NCI-H526 (cell line): Measurements from ENCODE around the gene DOLPP1.
A peak's percentile ranks its signal among the peaks of the same experiment; 100 is the strongest.
"Not testable (repeated sequence)": the region's sequence is repeated elsewhere in the genome, so short reads cannot be mapped to it uniquely, and the experiment has no call there.

ENCODE experiments used
- DNase-seq, 2 experiments: peaks; one replicate each; lab custom pipeline; 2025; lab: John Stamatoyannopoulos, UW

Gene DOLPP1, protein sequence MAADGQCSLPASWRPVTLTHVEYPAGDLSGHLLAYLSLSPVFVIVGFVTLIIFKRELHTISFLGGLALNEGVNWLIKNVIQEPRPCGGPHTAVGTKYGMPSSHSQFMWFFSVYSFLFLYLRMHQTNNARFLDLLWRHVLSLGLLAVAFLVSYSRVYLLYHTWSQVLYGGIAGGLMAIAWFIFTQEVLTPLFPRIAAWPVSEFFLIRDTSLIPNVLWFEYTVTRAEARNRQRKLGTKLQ

DNA sequence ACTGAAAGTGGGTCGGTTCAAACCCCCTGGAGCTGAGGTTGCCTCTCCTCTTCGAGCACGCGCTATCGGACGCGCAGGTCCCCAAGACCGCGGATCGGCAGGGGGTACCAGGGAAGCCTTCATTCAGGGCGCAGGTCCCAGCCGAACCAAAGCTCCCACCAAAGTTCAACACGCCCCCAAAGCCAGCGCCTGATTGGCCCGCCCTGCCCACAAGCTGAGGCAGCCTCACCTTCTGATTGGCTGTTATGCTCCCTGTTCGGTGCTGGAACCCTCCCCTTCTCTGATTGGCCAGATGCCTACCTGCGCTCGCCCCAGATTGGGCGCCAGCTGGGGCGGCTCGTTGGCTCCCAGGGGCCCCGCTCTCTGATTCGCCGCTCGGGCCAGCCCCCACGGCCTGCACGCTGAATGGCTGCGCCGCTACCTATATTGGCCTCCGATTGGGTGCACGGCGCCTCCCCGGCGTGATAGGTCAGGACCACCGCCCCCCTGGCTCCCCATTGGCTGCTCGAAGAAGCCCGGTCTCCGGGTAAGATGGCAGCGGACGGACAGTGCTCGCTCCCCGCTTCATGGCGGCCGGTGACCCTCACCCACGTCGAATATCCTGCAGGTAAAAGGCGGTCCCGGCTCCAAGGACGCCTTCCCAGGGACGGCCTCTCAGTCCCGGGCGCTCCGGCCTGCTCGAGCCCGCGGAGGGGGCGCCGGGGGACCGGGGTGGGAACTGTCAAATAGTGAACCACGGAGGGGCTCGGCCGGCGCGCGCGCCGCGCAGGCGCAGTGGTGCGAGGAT, at the start of gene DOLPP1:
DOLPP1 (plus strand) TSS at position 511 of the 787 bp plus-strand sequence; CDS start at position 532, 21 bp downstream.
- peak; percentile 94 to 97 for DNase-seq

DNA sequence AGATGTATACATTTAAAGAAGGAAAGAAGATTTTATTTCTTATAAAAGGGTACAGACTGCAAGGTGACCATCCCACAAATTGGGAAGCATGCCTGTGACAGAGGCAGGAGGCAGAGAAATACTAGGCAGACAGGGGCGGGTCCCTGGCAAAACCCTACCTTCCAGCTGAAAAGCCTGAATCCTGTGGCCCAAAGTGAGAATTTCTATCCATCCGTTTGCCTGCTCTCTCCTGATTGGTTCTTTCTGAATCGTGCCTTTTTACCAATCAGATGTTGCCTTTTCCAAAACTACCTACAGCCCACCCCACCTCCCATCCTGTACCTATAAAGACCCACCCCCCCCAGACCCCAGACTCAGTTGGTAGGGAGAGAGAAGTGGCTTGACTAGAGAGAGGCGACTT, 49.4 kb upstream of the DOLPP1 start:
- DNase-seq: no peak

DNA sequence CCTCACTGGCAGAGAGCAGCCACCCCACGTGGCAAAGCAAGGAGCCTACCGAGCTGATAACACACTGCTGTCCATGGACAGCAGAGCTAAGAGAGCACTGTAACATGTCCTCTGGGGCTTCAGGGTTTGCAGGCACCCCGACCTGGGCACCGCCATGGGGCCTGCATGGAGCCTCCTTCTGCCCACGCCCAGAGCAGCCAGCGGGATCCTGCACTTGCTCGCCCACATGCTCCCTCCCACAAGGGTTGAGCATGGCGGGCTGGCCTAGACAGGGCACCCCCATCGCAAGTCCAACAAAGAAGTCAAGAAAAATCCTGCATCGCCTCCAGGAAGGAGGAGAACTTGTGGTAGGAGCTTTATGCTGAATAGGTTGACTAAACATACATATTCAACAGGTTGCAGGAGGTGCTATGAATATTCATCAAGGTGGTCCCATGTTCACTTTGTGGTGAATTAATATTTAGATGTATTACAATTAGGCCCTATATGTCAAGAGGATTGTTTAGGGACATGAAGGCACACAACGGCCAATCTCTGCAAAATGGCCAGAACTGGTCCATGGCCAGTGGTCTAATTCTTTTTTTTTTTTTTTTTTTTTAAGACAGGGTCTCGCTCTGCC, 48.3 kb upstream of the DOLPP1 start:
- no peak for DNase-seq

DNA sequence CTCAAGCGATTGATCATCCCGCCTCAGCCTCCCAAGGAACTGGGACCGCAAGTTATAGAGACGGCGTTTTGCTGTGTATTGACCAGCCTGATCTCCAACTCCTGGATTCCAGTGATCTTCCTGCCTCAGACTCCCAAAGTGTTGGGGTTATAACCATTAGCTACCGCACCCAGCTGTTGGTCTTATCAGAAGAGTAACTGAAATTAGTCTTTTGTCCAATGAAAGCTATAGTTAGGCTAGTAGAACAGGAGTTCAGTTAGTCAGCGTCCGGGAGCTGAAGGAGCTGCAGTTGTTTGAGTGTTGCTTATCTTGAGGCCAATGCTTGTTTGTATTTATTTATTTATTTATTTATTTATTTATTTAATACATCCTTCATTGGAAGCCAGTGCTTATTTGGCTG, 47.7 kb upstream of the DOLPP1 start:
- no peak for DNase-seq

DNA sequence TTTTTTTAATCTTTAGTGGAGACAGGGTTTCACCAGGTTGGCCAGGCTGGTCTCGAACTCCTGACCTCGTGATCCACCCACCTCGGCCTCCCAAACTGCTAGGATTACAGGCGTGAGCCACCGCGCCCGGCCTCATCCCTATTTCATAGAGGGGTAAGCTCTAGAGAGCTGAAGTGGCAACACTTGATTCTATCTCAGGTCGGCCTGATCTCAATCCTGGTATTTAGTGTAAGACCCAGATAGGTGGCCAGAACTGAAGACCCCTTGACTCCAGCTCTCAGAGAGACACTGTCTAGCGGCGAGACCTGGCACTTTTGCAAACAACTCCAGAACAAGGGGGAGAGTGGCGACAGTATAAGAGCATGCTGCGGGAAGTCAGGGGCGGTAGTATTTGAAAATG, 45.1 kb upstream of the DOLPP1 start:
- not testable (repeated sequence) for DNase-seq

DNA sequence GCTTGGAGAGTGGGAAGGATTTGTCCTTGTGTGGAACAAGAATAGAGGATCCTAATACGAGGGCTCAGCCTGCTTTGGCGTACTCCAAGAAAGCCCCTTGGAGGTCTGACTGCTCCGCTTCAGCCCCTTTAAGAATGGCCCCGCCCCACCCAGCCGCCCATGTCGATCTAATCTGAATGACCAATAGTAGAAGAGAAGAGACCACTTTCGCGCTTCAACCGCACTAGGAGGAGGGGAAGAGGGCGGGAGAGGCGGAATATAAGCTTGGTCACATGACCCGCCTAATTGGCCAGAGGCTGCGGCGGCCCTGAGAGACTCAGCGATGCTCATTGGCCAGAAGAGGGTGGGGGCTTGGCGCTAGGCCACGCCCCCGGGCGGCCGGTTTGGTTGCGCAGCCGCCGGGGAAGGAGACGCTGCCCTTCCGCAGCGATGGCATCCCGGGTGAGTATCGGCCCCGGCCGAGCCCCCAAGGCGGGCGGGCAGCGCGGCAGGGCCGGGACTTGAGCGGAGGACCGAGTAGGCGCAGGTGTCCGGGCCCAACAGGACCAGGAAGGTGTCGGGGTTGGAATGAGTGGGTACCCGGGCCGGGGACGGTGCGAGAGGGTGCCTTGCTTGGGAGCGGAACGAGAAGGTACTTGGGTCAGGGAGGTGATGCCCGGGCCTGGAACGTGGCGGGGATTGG, 44.5 kb upstream of the DOLPP1 start, which contains the start of gene MIGA2:
MIGA2 (plus strand) TSS at position 386 of the 682 bp plus-strand sequence. CDS start 3,969 bp downstream, outside the sequence.
- peak; percentile 95 to 97 for DNase-seq

DNA sequence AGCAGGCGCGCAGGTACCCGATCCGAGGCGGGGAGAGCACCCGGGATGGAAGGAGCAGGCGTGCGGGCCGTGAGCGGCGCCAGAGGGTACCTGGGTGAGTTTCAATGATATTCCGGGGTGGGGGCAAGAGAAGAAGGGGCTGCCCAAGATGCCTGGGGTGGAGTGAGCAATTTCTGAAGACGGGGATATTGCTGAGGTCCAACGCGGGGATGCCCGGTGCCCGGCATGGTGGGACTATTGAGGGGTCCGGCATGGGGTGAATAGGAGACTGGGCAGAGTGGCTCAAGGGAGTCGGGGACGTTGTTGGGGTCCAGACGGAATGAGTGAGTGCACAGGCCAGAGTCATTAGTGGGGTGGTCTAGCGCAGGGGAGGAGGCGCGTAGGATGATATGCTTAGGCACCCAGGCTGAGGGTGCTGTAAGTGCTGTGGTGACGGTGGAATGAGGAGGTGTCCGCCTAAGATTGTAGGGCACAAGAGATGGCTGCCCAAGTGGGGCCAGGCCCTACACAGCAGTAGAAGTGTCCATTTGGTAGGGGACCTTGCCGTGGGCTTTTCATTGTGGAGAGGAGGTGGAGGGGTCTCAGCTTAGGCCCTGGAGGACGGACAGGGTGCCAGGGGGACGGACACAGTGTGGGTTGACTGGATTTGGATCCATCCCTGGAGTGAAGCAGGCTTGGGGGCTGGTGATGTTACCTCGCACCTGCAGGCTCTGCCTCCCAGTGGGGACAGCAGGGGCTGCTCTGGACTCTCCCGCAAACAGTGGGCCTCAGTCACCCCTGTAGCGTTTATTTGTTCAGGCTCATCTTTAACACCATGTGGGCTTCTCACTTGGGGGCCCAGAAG, 43.8 kb upstream of the DOLPP1 start:
- DNase-seq: peak in 1 of 2 experiments; percentile 9

DNA sequence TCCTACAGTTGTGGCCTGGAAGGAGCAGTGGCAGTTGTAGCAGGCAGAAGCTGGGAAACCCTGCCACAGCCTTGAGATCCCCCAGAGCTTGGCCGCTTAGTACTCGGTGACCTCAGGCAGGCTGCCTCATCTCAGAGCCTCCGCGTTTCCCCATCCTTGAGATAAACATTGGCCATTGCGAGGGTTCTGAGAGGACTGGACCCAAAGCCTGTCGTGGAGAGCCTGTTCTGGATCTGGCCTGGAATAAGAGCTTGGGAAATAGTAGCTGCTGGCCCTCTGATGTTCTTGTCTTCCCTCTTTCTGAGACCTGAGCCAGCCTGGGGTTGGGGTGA, 43.2 kb upstream of the DOLPP1 start:
- DNase-seq: no peak

DNA sequence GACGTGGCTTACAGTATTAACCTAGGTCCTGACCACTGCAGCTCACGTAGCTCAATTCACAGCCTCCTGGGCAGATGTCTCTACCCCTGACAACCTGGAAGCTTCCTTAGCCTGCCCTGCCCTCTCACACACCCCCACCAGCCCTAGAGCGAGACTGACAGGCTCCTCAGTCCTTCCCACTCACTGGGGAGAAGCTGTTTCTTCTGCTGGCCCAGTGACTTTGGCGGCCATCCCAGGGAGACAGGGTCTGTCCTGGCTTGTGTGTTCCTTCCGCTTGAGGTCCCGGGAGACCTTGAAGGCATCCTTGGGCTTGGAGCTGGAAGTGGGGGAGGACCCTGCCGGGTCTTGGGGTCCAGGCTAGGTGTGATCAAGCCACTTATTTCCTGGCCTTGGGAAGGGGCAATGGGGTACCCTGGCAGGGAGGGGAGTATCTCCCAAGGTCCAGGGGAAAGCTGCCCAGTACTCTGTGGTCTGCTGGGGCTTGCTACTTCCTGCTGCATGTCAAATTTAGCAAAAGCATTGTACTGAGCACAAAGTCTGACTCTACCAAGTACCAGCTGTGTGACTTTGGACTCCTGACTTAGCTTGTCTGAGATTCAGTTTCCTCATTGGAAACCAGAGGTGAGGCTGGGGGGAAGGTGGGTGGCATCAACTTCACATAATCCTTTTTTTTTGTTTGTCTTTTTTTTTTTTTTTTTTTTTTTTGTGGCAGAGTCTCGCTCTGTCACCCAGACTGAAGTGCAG, 42.6 kb upstream of the DOLPP1 start:
- DNase-seq: no peak

DNA sequence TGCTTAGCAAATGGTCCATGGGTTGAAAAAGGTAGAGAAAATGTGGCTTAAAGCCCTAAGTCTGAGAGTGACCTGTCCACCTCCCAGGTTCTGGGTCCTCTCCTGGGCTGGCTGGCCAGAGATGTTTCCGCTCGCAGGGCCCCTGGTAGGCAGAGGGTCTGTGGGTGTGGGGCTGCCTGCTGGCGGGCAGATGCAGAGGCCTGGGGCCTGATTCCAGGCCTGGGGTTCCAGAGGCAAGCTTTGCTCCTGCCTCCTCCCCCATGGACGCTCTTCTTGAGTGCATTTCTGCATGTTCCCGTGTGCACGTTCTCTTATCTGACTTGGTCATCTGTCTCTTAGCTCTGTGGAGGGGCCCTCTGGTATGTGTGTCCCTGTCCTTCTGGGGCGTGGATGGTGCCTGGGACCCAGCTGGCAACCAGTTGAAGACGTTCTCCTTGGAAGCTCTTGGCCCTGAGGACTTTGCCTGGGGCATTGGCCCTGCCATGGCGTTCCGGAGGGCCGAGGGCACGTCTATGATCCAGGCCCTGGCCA, 40.7 kb upstream of the DOLPP1 start:
- DNase-seq: no peak

DNA sequence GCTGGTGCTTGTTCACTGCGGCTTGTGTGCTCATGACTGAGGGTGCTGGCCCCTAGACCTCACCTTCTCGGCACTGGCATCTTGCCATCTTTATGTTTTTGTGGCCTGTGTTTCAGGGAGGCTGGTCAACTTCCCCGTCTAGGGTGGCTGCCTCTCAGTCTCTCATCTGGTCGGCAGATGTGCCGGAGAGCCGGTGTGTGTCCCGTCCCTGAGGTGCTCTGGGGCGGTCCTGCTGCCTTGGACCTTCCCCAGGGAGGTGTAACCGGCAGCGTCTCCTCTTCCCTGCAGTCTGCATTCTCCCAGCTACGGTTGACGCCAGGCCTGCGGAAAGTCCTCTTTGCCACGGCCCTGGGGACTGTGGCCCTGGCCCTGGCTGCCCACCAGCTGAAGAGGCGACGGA, 38.9 kb upstream of the DOLPP1 start:
- DNase-seq: no peak

DNA sequence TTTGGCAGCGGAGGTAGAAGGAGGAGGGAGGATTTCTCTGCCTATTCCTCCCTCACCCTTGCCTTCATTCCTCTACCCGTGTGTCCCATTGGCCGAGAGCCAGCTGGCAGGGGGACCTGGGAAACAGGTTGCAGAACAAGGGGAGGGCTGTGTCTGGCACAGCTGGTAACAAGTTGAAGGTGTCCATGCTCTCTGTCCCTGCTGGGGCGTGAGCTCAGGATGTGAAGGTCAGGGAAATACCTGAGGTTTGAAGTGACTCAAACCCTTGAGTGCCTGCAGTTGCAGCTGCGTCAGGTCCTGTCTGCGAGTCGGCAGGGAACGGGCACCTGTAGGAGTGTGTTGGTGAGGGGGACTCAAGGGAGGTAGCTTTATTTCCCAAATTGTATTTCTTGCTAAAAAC, 28.3 kb upstream of the DOLPP1 start:
- DNase-seq: no peak

DNA sequence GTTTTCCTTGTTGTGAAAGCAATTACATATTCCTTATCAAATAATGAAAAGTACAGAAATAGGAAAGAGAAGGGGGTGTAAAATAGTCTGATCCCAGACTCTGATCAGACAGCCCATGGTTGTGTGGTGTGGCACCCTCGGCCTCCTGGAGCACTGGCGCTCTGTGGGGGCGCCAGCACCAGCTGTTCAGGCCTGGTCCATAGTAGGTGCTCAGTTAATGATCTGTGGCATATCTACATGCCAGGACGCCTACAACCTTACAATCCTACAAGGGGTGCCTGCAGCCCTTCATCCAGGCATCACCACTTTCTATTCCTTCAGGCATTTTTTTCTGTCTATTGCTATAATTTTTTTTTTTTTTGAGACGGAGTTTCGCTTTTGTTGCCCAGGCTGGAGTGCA, 27.9 kb upstream of the DOLPP1 start:
- no peak for DNase-seq

DNA sequence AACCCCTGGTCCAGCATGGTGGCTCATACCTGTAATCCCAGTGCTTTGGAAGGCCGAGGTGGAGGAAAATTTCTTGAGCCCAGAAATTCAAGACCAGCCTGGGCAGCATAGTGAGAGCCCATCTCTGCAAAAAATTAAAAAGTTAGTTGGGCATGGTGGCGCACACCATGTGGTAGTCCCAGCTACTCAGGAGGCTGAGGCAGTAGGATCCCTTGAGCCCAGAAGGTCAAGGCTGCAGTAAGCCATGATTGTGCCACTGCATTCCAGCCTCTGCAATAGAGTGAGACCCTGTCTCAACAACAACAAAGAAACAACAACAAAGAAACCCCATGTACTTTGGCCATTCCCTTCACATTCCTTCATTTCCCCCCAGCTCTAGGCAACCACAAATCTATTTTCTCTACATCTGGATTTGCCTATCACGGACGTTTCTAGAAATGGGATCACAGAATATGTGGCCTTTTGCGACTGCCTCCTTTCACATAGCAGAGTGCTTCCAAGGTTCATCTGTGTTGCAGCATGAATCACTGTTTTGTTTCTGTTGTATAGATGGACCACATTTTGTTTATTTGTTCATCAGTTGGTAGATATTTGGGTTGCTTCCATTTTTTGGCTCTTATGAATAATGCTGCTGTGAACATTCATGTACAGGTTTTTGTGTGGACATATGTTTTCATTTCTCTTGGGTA, 26.6 kb upstream of the DOLPP1 start:
- DNase-seq: no peak

DNA sequence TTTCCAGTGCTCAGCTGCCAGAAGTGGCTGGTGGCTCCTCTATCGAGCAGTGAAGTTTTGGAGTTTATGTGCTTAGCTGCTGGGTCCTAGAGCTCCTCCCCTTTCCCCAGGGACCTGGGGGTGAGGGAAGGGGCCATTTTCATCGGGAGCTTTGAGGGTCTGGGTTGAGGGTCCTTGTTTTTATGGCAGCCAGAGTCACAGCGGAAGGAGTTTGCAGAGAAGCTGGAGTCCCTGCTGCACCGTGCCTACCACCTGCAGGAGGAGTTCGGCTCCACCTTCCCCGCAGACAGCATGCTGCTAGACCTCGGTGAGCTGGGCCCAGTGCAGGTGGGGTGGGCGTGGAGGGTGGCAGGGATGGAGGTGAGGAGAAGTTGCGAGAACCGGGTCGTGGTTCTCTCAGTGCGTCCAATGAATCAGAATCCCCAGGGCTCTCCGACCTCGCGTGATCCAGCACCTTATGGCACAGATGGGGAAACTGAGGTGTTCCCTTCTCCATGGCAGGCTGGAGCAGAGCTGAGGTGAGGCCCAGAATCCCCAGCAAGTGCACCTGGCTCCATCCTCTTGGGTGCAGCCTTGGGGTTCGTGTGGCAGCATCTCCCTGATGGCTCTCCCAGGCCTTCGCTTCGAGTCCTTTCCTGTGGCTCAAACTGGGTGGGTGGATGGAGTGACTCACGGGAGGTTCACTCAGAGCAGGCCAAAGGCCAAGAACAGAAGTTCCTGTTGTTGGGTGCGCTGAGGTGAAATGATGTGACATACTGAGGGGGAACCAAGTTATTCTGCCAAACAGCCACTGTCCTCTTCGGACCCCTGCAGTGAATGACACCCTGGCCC, 21.7 kb upstream of the DOLPP1 start:
- no peak for DNase-seq

DNA sequence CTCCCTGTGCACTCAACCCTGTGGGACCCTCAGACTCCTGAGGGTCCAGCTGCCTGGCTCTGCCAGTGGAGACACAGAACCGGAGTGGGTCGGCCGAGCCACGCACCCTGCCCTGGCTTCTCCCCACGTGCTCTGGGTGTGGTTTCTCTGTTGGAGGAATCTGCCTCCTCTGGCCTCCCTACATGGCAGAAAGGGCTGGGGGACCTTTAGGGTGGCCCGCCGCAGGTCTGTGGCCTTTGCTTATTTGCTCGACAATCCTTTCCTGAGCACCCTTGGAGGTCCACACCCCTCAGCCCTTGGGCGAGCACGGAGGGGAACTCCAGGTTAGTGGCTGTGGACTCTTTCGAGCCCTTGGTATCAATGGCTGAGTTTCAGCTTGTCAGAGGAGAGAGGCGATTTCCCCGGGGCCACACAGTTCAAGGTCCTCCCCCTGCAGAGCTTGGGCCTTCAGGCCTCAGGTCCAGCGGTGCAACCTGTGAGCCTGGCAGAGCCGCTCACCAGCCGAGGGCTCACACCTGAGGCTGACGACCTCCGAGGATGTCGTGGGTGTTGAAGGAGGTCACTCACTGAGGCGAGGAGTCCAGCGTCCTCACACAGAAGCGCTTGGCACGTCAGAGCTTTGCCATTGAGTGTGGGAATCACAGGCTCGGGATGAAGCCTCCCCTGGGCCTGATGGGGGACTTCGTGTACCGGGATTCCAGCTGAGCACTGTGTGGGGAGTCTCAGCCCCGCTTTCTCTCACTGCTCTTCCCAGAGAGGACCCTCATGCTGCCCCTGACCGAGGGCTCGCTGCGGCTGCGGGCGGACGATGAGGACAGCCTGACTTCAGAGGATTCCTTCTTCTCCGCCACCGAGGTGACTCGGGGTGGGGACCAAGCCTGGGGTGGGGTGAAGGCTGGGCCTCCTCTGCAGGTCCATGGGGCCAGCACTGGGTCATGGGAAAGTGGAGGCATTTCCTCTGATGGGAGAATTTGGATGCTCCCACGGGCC, 20.8 kb upstream of the DOLPP1 start:
- no peak for DNase-seq

DNA sequence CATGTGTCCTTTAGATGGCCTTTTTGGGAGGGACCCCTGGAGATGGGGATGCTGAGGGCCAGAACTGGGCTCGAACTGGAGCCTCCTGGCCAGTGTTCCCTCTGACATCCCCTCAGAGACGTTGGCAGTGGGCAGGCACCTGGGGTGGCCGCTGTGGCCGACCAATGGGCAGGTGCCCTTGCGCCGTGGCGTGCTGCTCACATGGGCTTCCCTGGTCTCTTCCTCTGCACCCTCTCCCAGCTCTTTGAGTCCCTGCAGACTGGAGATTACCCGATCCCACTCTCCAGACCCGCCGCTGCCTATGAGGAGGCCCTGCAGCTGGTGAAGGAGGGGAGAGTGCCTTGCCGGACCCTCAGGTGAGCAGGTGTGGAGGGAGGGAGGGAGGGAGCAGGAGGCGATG, 19.9 kb upstream of the DOLPP1 start:
- no peak for DNase-seq

DNA sequence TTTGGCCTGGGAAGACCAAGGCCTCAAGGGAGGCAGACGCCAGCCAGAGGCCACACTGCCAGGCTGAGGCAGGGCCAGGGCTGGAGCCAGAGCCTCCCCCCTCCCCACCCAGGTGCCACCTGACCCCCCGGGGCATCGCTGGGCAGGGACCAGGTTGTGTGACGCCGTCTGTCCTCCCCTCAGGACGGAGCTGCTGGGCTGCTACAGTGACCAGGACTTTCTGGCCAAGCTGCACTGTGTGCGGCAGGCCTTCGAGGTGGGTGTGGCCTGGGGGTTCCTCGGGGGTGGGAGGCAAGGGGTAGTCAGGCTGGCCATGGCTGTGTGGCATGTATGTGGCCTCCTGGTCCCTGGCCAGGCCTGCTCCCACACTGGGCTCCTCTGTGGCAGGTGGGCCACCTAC, 17.9 kb upstream of the DOLPP1 start:
- DNase-seq: no peak
